Fibroblast of villous mesenchyme (primary cell): Measurements from ENCODE around the gene GPR37. TPM values are rescaled to one million over a fixed set of nuclear protein-coding genes. Genes with fewer than 3 reads are reported as not detected.

Source experiments
- DNase-seq: peaks from one replicate; pipeline ENCODE4 v3.0.0-alpha.2; 2010; ENCODE audit warnings: low read depth
- H3K4me3 ChIP-seq: 2 replicates; pipeline ENCODE4 v1.5.1; 2011; ENCODE audit warnings: low read depth, mild to moderate bottlenecking, low read length
- CTCF ChIP-seq: IDR thresholded peaks from 2 replicates; pipeline ENCODE4 v1.5.1; 2012; ENCODE audit warnings: low read depth, mild to moderate bottlenecking, low read length; ENCODE audit not compliant: insufficient read depth
- total RNA-seq: library from RNA; depleted of rRNA; stranded (reverse); fragments of >200 nt; gene quantifications from 2 replicates; pipeline ENCODE4 v1.2.3, GENCODE V29; 2012

Gene GPR37
- total RNA-seq, 1 donor: 5.6 TPM

- TF ChIP-seq CTCF: no peak
- peak; percentile 10 for DNase-seq
- no peak overlapping the region for H3K4me3 ChIP-seq
Observed at GRCh38 chr7:124801330-124801895, 35.8 kb upstream of the GPR37 start.

GRCh38 chr7:124800386-124800785 lies 34.8 kb upstream of the GPR37 start:
- no peak overlapping the region for H3K4me3 ChIP-seq
- no peak for DNase-seq
- no peak for TF ChIP-seq CTCF

- no peak overlapping the region for H3K4me3 ChIP-seq
- no peak for DNase-seq
- TF ChIP-seq CTCF: no peak
Observed at GRCh38 chr7:124799448-124799847, 33.9 kb upstream of the GPR37 start.

- no peak for TF ChIP-seq CTCF
- no peak overlapping the region for H3K4me3 ChIP-seq
- DNase-seq: no peak
Observed at GRCh38 chr7:124796771-124797170, 31.2 kb upstream of the GPR37 start.

GRCh38 chr7:124792696-124793095 lies 27.1 kb upstream of the GPR37 start:
- no peak for DNase-seq
- no peak for TF ChIP-seq CTCF
- no peak overlapping the region for H3K4me3 ChIP-seq

- no peak overlapping the region for H3K4me3 ChIP-seq
- DNase-seq: no peak
- no peak for TF ChIP-seq CTCF
Observed at GRCh38 chr7:124792002-124792401, 26.4 kb upstream of the GPR37 start.

GRCh38 chr7:124791426-124791825 lies 25.8 kb upstream of the GPR37 start:
- H3K4me3 ChIP-seq: no peak overlapping the region
- DNase-seq: no peak
- no peak for TF ChIP-seq CTCF
